ENCODE measurements around the gene SCUBE1.
"Not testable (repeated sequence)": the region's sequence is repeated elsewhere in the genome, so short reads cannot be mapped to it uniquely, and the experiment has no call there.

Gene SCUBE1

DNA sequence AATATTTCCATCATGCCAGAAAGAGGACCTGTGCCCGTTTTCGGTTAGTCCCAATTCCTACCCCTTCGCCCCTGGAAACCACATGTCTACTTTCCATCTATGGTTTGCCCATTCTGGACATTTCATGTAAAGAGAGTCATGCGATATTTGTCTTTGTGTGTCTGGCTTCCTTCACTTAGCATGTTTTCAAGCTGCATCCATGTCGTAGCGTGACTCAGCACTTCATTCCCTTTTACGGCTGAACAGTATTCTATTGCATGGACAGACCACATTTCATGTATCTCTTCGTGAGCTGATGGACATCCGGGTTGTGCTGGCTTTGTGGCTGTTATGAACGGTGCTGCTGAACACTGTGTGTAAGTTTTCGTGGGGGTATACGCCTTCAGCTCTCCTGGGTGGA lies 43.4 kb downstream of the SCUBE1 start:
- DNase-seq = no peak

DNA sequence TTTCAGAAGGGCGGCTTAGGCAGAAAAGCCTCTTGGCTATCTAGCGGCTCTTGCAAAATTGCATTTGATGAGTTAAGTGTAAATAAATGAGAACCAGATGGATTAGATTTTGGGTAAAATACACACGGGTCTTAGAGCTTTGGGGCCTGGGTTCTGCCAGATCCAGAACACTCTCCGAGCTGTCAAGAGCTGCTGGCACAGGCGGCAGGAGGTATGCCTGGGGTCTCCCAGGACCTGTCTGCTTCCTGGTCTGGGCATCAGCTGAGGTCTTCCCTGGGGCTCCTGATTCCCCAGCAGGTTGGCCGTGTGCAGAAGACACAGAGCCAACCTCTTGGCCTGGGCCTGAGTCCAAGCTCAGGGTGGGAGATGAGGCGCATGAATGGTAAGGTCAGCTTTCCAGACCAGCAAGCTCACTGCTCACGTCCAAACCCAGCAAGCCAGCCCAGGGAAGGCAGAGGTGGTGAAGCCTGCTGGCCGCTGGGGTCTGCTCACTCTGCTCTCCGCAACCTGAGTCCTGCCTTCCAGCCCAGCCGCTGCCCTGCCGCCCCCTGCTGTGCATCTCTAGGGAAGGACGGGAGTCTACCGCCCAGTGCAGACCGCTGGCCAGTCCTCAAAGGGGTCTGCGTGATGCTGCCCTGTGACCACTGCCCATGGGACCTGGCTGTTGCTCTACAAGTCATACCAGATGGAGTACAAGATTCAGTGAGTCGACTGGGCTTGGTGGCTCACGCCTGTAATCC lies 44.9 kb downstream of the SCUBE1 start:
- no peak for DNase-seq

DNA sequence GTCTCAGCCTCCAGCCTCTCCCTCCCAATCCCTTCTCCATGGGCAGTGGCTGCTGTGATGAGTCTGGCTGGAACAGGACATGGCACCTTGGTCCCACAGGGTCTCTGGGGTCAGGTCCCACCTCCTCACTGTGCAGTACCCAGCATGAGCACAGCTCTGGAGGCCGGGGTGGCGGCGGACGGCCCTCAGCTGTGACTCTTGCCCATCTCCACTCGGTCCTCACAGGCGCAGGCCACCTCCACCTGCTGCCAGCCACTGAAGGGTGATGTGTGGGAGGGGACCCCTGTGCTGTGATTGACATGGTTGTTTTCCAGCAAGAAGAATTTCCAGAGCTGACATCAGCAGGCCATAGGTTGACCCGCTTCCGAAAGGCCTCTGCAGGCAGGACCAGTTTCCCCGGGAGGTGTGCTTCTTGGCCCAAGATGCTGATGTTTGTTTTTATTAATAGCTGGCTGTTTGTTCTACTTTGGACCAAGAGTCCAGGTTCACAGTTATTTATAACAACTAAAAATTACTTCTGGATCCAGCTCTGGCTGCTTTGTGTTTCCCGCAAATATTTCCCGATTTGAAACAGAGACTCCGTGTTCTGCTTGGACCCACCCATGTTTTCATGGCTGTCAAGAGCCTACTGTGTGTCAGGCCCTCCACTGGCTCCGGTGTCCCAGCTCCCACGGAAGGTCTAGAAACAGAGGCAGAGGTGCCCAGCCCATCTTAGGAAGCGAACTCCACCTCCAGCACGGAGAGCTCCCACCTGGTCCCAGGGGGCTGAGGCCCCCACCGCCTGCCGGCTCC lies 45.7 kb downstream of the SCUBE1 start:
- no peak for DNase-seq

DNA sequence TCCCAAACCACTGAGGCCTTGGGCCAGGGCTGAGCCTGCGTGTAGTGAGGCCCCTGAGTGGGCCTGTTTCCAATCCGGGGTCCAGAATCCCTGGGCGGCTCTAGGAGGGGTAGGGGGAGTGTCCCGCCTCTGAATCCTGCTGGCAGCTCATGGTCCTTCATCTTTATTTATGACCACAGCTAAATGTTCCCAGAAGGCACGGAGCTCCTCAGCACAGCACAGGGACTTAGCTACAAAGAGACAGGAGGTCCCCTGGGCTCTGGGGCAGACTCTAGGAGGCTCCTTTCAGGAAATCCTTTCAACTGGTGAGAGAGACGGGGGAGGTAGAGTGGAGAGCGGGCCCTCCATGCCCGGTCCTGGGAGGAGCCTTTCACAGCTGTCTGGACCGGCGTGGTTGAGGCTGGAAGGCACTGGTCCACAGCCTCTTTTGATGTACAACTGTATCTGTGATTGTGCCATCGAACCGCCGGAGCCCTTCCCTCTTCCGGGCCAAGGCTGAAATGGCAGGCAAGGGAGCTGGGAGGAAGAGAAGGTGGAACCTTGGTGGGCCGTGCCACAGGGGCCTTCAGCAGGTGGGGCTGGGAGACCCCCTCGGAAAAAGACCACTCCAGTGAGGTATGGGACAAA lies 46.8 kb downstream of the SCUBE1 start:
- DNase-seq = no peak

DNA sequence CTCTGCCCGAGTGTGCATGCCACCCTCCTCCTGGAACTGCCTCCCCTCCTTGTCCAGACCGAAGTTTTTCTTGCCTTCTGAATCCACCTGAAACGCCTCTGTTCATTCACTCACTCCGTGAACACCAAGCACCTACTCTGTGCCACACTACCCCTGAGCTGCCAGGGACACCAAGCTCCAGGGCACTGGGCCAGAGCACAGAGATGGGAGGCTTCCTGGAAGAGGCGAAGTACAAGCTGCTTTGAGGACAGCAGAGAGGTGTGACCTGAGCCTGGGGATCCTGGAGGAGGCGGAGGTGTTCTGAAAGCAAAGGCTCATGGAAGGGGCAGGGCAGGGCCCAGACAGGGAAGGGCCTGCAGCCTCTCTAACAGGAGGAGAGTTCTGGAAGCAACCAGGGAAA lies 47.5 kb downstream of the SCUBE1 start:
- no peak for DNase-seq

DNA sequence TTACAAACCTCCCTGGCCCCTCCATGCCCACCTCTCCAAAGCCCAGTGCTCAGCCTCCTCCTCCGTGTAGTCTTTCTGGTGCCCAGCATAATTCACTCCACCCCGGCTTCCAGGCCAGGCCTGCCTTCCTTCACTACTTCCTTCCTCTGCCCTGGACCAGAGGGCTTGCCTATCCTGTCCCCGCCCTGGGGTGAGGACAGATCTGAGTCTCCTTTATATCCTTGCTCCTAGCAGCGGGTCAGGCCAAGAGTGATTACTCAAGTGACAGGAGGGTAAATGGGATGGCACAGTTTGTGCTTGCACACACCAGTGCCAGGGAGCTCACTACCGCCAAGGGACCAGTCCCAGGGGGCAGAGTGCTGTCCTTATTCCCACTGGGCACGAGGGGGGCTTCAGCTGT lies 48.0 kb downstream of the SCUBE1 start:
- DNase-seq = no peak

DNA sequence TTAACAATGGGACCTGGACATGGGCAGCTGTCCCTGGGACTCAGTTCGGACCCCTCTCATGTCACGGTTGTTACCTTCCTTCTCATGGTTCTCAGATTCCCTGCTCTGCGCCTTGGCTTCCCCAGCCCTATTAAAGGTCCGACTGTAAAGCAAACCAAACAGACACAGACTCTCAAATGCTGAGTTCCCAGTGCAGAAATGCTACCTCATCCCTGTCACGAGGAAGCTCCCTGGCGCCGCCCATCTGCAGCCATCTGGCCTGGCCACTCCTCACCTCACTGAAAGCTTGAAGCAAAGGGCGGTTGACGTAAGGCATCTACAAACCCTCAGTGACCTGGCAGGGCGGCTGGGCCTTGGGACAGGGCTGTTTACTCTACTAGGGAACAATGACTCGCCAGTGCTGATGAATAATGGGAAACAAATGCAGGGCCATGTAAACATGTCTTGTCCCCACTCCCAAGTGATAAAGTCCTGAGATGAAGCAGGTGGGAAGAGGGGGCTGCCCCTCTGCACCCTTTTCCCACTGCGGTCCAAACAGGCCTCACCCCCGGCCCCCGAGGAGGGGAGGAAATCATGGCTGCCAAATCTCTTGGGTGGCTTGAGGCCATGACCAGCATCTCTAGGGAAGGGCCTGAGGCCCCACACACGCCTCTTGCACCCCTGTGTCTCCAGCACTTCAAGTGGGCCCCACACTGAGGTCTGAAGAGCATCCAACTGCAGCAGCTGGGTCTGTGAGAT lies 49.3 kb downstream of the SCUBE1 start:
- DNase-seq = no peak

DNA sequence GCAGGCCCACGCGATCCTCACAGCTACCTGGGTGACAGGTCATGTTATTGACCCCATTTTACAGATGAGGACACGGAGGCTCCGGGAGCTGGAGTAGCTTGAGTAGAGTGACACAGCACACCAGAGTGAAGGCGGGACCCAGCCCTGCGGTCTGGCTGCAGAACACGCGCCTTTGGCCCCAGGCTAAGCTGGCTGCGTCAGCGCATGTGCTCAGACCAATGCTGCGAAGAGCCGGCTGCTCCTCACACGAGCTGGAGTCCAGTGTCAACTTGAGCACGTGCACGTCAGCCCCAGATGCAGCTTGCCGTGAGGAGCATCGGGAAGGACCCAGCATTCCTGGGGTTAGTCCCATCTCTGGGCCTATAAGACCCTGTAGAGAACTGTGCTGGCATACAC lies 49.9 kb downstream of the SCUBE1 start:
- DNase-seq = no peak

DNA sequence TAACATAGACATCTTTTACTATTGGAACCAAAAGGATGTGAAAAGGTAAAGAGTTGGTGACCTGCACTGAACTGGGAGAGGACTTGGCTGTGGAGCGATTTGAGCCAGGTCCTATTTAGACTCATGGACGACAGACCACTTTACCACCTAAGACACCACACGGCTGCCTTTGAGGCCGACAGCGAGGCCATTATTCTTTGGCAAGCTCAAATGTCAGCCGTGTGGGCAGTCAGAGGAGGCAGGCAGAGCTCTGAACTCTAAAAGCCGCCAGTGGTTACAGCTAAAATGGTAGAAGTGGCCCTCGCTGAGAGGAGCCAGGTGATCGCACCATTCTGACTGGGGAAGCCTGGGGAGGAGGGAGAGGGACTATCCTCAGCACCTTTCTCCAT lies 50.5 kb downstream of the SCUBE1 start:
- no peak for DNase-seq

DNA sequence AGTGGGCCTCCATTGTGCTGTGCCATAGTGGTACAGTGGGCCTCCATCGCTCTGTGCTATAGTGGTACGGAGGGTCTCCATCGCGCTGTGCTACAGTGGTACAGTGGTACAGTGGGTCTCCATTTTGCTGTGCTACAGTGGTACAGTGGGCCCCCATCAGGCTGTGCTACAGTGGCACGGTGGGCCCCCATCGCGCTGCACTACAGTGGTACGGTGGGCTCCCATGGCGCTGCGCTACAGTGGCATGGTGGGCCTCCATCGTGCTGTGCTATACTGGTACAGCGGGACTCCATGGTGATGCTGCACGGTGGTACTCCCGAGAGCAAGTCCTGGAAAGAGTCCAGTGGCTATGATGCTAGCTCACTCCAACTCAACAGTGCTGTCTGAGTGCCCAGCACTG lies 51.8 kb downstream of the SCUBE1 start:
- no peak for DNase-seq

DNA sequence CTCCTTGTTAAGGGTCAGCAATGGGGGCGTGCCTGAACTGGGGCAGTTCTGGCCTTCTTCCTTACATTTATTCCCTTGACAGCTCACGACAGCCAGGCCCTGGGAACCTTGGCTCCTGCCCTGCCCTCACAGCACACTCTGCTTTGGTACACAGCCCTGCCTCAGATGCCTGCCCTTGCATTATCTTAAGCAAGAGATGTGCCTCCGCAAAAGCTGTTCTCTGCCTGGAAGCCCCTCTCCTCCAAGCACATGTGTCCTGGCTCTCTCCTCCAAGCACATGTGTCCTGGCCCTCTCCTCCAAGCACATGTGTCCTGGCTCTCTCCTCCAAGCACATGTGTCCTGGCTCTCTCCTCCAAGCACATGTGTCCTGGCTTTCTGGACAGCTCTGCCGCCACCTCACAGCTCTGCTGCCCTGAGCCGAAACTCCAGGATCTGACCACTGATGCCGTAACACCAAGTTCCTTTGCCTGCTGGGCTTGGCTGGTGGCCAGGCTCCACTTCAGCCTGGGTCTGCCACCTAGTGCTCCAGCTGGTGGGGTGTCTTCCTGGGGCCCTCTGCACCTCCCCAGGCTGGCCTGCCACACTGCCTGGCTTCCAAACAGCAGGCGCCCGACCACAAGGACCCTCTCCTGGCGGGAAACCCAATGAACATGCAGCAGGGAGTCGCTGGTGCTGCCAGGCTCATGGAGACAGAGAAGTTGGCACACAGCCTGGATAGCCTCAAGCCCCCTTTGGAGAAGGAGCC lies 53.0 kb downstream of the SCUBE1 start:
- DNase-seq = no peak

DNA sequence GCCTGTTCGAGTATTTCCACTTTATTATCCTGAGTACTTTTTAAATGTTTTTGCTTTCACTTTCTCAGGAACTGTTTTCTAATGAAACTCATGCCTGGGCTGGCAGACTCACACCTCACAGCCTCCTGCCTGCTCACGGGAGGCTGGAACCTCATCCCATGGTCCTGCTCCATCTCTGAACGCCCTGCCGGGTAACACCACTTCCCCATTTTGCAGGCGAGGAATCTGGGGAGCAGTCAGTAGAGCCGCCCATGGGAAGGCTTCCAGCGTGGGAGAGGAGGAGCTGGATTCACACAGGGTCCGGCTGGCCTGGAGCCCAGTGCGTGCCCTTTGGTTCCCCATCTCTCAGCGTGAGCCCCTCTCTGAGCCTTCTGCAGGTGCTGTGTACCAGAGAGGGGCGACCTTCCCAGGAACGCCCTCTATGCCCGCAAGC lies 53.6 kb downstream of the SCUBE1 start:
- DNase-seq = no peak

DNA sequence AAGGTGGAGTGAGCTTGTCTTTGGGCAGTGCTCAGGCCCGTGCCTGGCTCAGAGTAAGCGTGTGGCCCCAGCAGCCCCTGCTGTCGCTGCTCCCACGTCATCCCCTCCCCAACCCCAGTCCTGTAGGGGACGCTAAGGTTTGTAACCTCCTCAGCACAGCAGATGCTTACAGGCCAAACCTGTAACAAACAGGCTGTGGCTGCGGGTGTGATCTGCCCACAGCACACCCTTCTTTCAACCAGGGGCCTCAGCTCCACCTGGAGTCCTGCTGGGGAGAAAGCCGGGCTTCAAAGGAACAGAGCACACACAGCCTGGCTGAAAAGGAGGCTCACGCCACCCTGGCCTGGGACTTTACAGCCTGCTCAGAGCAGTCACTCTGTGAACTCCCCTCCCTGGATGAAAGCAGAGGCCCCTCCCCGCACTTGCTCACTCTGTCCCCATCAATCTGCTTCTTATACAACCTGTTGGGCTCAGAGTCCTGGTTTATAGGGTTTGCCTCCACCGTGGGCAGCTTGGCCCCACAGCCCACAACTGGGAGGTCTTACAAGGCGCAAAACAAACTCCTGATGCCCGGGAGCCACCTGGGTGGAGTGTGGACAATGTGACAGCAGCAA lies 54.3 kb downstream of the SCUBE1 start:
- DNase-seq = no peak

DNA sequence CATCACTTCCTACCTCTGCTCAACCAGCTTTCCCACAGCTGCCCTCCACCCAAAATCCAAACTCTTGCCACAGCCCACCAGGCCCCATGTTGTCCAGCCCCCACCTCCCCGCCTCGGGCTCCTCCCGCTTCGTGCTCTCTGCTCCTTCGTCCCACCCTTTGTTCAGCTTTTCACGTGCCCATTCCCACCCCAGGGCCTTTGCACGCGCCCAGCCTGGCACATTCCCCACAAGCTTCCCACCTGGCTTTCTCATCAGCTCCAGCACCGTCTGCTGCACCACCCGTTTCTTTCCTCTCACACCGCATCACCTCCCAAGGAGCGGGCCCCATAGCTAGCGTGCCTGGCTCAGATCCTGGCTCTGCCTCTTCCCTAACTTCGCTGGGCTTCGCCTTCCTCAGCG lies 54.8 kb downstream of the SCUBE1 start:
- DNase-seq = no peak

DNA sequence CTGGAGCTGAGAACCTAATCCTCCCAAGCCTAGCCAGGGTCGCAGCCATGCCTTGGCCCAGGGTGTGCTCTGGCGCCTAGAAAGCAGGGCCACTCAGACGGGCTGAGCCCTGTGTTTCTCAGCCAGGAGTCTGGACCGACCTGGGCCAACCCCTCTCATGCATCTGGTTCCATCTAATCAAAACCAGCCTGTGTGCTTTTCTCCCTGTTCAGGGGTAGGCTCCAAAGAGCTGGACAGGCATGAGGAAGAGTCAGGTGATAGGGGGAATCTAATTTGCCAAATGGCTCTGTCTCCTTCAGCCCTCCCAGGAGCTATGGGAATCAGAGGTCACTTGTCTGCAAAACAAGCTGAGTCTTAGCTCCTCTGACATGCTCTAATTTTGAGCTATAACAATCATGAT lies 55.7 kb downstream of the SCUBE1 start:
- no peak for DNase-seq

DNA sequence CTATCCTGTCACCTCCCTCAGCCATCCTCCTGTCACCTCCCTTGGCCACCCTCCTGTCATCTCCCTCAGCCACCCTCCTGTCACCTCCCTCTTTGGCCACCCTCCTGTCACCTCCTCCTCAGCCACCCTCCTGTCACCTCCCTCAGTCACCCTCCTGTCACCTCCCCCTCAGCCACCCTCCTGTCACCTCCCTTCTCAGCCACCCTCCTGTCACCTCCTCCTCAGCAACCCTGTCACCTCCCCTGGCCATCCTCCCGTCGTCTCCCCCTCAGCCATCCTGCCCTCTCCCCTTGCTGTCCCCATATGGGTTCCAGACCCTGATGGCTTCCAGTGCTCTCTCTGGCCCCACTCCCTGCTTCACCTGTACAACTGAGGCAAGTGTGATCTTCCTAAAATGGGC lies 61.8 kb downstream of the SCUBE1 start:
- DNase-seq = no peak

DNA sequence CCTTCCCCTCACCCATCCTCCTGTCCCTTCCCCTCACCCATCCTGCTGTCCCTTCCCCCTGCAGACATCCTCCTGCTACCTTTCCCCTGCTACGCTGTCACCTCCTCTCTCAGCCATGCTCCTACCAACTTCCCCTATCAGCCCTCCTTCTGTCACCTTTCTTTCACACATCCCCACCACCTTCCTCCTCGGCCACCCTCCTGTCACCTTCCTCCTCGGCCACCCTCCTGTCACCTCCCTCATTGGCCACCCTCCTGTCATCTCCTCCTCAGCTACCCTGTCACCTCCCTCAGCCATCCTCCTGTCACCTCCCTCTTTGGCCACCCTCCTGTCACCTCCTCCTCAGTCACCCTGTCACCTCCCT lies 62.7 kb downstream of the SCUBE1 start:
- not testable (repeated sequence) for DNase-seq

DNA sequence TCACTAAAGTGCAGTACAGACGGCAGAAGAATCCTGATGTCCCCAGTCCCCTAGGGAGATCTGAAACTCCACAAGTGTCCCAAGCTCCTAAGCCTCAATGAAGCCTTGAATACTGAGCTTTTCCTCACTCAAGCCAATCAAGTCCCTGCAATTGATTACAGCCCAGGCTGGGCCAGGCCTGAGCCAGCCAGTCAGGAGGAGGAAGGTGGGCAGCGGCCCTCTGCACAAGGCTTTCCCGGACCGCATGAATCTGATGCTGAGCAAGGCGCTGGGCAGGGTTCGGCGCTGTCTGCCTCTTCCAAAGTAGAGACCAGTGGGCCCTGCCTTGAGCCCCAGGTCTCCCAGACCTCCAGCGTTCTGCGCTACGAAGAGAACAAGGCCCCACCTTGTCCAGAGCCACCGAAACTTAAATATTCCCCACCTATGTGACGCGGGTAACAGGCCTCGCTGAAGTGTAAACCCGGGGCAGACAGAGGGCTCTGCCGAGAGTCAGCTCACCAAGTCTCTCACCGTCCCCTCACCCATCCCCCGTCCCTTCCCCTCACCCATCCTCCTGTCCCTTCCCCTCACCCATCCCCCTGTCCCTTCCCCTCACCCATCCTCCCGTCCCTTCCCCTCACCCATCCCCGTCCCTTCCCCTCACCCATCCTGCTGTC lies 63.2 kb downstream of the SCUBE1 start:
- no peak for DNase-seq

DNA sequence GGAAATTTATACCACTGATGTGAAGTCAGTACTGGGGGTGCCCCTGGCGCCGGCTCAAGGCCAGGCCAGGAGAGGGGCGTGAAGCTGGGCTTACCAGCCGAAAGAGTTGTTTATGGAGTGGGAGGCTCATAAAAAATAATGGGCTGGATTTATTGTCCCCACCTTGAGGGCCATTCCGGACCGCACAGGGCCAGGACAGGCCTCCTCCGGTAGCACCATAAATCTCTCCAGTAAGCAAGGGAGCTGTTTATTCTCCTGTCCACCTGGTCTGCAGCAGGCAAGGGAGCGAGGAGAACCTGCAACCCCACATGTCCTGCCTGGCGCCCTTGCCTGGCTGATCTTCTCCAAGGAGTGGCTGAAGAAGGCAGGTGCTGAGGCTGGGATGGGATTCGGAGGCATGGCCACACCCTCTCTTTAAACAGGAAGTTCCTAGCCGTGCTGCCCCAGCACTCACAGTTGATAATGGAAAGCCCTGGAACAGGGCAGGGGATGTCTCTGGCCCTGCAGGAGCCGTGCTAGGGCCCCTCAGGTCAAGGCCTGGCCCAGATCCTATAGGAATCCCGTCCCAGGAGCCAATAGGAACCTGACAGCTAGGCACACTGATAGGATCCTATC lies 65.1 kb downstream of the SCUBE1 start:
- no peak for DNase-seq

DNA sequence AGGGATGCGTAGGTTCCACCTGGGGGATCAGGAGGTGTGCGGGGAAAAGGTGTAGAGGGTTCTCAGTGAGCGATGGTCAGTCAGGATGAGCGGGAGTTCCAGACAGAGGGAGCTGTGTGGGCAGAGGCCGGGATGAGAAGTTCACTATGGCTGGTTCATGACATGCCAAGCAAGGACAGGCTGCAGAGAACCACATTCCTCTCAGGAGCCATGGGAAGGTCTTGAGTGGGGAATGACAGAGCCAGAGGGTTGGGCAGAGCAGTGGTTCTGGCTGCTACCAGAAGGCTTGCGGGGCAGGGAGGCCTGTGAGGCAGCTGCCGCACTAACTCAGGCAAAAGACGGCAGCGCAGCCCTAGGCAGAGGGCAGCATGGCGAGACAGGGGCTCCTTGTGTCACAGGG lies 66.1 kb downstream of the SCUBE1 start:
- no peak for DNase-seq

DNA sequence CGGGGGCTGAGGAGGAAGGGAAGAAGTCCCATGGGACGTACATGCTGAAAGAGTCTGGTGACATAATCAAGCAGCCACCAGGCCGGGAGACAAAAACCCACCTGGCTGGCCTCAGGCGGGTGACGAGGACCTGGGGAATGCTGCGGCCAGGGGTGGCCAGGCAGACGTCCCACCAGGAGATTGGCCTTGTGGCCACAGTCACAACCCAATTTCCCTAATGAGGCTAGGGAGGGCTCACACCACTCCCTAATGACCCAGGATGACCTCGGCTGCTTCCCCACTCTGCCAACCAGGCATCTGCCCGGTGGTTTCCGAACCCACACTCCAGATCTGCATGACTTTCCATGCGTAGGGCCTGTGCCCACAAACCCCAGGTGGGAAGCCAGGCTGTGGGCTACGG lies 66.9 kb downstream of the SCUBE1 start:
- no peak for DNase-seq
